TTC549 (cell line): Measurements from ENCODE around the gene DUOXA1.

Experiments used
- FAIRE-seq: peaks from 2 replicates; lab custom pipeline; 2012; peaks lifted over from hg19 to GRCh38; lab: Jason Lieb, UNC

DUOXA1 gene

DNA sequence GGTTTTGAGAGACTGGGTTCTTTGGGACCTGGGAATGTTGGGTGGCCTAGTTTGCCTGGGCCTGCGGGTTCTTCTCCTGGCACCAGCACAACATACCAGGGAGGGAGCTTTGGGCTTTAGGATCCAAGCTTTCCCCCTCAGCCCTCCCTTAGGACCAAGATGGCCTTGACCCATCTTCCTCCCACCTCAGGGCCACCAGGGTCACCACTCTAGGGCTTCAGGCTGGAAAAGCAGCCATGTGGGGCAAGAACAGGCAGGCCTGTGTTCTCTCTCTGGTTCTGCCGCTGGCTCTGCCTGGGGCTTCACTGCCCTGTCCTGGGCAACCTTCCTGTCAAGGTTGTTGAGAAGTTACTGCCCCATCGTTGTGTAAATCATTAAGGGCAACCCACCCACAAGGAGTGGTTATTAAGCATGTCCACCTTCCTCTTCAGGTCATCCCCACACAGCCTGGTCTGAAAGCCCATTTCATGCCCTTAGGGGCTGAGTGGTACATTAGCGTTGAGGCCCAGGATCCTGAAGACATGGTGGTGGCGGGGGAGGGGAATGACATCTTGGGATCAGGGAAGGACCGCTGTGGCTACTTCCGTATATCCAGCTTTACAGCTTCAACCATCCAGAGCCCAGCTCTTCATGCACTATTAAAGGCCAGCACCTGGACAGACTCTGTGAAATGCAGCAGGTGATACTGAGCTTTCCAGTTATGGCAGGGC is 767 bp upstream of the DUOXA1 start:
- no peak for FAIRE-seq

DNA sequence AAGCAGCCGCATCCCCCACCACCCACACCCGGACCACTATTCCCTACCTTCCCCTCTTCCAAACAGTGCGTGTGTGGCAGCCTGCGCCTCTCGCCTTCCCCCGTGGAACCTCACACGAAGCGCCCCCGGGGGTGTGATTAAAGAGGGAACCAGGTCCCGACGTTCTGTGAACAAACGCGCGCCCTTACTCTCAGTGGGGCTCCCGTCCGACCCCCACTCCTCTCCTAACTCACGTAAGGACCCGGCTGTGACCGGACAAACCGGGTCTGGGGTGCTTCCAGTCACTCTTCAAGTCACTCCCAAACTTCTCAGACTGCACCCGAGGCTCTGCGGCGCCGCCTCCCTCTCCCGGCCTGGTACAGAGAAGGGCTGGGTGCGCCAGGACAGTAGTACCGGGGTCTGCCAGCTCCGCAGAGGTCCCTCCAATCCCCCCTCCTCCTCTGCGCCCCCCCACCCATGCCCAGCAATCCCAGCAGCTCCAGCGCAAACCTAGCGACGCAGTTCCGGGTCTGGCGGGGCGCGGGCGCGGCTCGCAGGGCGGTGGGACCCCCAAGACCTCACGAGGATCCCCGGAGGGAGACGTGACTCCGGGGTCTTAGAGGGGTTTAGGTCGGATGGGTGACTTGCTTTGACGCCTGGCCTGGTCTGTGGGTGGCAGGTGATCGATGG is 574 bp downstream of the DUOXA1 start:
- no peak for FAIRE-seq

DNA sequence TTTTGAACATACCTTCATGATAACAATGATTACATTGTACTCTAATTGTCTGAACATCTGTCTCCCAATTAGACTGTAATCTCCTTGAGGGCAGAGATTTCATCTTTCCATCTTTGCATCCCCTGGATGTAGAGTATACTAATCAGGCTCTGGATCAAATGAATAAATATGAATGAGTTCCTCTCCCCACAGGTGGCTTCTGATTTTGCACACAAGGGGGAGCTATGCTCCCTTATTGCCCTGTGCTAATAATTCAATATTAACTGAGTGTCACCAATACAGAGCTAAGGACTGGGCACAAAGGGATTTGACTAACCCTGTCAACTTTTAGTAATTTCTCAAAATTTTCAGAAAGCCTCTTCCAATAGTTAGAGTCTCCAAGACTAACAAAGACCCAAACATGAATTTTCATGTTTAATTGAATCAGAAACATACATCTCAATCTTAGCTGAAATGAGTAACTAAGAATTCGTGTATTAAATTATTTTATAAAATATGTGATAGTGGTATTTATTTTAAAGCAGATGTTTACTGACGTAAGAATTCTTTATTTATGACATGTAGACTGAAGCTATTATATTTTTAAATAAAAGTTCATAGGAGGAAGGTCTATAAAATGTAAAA is 3.0 kb downstream of the DUOXA1 start:
- FAIRE-seq, result no peak

DNA sequence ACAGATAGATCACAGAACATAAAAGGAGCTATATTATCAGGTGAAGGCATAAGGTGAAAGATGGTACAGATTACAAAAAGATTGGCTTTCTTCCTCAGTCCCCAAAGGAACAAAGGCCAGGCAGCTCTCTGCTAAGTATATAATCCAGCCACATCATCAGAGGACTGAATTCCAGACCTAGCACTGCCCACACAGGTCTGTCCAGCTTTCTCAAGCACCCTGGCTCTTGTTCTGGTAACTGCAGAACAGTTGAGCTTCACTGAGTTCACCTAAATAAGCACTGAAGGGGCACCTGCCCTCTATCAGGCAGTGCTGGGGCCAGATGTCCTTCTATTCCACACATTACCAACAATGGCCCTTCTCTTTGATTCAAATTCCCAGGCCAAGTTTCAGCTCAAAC is 6.3 kb downstream of the DUOXA1 start:
- no peak for FAIRE-seq

DNA sequence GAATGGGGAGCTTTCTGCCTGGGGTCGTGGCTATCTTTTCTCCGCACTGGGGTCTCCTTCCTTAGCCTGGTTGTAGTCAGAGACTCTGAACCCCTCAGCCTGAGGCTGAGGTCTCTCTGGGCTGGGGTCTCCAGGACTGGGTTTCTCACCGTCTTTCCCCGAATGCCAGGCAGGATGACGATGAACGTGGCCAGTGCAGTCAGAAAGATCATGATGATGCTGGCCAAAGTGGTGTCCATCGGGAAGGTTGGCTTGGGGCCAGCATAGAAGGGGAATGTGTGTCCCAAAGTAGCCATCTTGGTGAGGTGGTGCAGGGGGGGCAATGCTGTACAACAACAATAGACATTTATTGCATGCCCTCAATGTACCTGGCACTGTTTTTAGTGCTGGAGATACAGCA is 7.0 kb downstream of the DUOXA1 start:
- FAIRE-seq, result no peak

DNA sequence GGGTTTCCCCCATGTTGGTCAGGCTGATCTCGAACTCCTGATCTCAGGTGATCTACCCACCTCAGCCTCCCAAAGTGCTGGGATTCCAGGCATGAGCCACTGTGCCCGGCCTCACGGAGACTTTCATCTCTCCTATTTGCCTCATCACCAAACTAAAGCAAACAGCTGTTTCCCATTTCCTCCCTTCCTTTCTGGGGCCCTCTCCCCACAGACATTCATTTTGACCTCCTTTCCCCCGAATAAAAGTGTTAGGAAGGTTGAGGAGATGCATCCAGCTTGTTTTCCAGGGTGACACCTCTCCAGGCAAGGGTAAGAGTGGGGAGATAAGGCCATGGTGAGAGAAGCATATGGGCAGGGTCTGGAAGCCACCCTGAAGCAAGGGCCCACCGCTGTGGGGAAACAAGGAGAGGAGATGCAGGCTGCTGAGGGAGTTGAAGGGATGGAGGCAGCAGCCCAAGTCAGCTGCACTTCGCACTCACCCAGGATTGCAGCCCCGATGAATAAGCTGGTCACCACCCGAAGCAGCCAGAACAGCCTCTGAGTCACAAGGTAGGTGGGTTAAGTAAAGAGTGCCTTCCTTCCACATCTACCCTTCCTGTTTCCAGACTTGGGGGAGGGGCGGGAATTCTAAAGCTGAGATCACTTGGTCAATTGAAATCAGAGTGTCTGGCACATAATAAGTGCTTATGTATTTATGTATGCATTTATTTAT is 7.8 kb downstream of the DUOXA1 start:
- FAIRE-seq, result no peak

DNA sequence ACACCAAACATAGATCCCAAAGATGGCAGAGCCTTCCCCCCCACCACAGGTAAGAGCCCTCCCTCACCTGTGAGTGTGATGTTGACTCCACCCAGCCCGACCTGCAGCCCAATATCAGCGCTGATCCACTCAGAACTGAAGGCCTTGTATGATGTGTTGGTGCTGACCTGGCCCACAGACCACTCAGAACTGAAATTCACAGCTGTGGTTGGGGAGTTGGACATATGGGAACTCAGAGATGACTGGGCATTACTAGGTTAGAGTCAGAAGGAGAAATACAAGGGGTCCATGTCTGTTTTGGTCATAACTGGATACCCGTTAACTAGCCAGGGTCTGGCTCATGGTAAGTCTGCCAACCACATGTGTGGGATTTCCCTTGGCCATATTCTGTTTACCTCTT is 8.7 kb downstream of the DUOXA1 start:
- no peak for FAIRE-seq

DNA sequence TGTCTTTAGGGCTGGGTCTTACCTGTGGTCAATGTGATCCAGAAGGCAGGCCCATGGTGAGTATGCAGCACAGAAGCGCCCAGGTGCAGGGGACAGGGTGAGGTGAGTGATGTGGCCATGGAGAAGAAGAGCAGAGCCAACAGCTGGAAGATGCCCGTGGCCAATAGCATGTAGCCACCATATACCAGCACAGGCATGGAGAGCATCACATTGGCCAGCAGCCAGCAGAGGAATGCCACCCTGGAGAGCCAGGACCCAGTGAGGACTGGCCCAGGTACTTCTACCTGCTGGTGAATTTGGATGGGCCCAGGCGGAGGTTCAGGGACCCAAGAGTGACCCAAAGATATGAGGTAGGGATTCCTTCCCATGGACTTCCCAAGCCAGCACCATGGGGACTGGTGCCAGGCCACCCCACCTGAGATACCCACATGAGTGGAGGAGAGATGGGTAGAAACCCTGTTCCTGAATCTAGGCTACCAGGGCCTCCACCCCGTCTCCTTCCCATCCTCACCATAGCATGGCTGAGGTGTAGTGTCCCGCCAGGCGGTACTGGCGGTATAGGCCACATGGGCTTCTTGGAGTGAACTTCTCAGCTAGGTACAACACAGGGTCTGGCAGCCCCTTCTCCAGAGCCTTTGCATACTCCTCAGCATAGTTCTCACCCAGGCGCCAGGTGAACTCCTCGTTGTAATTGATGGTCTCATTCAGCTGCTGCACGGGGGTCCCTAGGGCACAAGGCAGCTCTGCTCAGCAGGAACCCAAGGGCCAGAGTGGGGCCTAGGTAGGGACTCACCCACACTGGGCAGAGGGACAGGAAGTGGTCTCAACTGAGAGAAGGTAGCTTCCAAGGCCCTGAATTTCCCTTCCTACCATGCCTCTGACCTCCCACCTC is 9.4 kb downstream of the DUOXA1 start:
- no peak for FAIRE-seq

DNA sequence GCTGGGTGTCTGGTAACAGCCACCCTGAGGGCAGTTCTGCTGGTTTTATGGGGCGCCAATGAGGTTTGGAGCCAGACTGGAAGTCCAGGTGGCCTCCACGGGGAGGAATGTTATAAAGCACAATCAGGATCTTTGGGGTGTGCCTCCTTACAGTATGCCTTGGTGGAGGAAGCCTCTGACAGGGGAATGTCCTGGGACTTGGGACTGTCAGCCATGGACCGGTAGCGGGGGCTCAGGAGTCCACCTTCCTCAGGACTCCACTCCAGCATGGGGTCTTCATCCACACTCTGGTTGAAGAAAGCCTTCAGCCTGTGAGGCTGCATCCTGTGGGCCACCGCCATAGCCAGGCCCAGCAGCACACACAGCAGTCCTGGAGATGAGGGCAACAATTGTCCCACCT is 10.7 kb downstream of the DUOXA1 start:
- FAIRE-seq, result no peak

DNA sequence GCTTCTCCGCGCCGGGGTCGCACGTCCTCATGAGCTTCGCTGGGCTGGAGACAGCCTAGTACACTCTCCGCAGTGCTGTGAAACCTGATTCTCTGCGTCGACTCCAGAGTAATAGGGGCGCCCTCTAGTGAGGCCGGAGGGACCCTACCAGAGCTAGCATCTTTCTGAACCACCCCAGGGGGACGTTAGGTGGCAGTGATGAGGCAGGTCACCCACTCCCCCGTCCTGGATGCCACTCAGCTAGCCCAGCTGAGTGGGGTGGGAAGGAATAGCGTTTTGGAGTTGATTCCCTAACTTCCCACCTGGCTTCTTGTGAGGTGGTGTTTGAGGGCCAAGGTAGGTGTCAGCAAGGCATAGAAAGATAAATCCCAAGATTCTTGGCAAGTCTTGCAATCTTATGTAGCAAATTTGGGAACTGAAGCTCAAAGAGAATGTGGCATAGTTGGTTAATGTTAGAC is 11.5 kb downstream of the DUOXA1 start:
- peak; percentile 89 for FAIRE-seq

DNA sequence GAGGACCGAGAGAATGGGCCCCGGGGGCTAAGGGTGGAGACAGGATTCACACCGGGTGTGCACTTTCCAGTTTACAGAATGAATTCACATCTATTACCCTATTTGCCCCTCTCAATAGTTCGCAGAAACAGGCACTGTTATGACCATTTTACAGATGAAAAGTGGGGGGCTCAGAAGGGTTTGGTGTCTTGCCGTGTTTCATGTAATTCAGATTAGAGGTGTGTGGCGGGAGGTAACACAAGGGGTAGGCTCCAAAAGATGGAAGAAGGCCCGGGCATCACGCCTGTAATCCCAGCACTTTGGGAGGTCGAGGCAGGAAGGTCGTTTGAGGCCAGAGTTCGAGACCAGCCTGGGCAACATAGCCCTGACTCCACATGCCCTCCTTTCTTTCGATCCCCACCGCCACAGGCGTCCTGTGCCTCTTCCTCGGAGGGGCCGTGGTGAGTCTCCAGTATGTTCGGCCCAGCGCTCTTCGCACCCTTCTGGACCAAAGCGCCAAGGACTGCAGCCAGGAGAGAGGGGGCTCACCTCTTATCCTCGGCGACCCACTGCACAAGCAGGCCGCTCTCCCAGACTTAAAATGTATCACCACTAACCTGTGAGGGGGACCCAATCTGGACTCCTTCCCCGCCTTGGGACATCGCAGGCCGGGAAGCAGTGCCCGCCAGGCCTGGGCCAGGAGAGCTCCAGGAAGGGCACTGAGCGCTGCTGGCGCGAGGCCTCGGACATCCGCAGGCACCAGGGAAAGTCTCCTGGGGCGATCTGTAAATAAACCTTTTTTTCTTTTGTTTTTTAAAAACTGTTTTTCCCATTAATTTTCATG is 12.2 kb downstream of the DUOXA1 start:
- FAIRE-seq, result no peak

DNA sequence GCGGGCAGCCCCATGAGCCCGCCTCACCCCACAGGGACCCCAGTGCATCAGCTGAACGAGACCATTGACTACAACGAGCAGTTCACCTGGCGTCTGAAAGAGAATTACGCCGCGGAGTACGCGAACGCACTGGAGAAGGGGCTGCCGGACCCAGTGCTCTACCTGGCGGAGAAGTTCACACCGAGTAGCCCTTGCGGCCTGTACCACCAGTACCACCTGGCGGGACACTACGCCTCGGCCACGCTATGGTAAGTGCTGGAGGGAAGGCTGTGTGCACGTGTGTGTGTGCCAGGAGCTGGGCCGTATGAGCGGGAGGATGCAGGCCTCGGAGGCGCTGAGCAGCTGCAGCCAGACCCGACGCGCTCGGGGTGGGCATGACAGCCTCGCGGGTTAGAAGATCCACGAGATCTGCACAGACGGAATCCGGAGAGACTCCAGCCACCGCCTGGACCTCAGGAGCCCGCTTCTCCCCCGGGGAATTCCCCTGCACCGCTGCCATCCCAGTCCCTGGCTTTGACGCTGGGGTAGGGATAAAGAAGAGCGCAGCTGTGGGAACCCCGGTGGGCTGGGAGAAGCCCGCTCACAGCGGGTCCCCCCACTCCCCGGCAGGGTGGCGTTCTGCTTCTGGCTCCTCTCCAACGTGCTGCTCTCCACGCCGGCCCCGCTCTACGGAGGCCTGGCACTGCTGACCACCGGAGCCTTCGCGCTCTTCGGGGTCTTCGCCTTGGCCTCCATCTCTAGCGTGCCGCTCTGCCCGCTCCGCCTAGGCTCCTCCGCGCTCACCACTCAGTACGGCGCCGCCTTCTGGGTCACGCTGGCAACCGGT is 13.0 kb downstream of the DUOXA1 start:
- FAIRE-seq, result no peak

DNA sequence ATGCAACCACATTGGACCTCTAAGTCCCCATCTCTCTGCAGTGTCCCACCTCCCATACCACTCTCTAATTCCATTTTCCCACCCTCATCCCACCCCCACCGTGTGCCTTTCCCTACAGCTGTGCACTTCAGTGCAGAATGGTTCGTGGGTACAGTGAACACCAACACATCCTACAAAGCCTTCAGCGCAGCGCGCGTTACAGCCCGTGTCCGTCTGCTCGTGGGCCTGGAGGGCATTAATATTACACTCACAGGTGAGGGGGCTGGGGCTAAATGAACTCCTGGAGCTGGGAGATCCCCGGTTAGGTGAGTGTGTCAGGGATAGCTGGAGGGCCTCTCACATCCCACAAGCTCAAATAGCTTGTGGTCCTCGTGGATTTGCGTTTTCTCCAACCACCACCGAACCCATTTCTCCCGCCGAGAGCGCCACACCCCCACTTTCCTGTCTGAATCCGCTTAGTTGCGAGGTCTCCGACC is 13.6 kb downstream of the DUOXA1 start:
- FAIRE-seq, result no peak

DNA sequence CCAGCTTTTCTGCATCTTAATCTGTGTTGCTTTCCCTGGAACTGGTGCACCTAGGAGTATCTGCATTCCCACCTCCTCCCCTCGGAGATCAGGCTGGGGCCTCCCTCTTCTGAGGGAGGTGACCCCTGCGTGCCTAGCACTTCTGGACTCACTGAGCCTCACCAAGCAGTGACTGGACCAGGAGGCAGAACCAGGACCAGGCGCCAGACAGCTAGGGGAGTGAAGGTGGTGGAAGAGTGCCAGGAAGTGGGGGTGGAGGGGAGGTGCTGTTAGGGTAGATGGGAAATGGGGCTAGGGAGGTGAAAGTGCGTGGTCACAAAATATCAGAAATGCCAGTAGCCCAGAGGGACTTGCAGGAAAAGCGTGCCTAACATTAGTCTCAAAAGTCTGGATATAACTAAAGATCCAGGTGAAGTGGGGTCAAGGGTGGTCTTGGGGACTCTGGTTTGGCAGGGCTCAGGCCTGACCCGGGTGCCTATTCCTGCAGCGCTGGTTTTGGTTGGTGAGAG is 14.3 kb downstream of the DUOXA1 start:
- no peak for FAIRE-seq

DNA sequence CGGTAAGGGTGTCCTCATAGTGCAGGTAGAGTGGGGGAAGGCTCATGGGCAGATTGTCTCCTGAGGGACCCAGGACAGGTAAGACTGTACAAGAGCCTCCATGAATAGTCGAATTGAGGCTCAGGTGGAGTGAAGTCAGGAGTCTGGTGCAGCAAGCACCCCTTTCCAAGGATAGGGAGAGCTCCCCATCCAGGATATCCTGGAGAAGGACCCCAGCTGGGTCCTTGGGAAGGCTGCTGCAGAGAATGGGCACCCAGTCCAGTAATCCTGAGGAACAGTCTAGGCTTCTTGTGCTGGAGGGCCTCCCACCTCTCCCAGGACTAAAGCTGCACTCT is 15.0 kb downstream of the DUOXA1 start:
- FAIRE-seq, result no peak

DNA sequence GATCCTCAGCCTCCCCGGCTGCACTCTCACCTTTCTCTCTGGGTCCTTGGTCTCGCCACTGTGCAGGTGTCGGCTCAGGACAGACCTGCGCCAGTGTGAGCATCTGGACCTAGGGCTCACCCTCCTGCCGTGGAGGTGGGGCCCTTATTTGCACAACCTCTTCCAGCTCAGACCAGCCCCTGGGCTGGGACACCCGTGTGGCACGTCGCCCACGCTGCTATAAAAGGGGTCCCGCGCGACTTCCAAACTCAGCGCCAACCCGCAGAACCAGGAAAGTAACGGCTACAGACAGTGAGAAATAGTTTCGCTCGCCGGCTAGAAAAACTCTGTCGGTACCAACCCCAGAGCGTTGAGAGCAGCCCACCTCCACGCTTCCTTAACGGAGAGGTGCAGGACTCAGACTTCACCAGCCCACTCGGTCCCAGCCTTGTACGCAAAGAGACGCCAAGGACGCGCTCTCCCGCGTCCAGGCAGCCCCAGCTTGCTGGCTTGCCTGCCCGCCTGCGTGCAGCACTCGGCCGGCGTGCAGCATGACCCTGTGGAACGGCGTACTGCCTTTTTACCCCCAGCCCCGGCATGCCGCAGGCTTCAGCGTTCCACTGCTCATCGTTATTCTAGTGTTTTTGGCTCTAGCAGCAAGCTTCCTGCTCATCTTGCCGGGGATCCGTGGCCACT is 15.5 kb downstream of the DUOXA1 start, which contains the start of the genes DUOX2 and DUOXA2:
TSS of gene DUOX2 (minus strand) at position 97 of the 675 bp plus-strand sequence. CDS start 761 bp downstream, outside the sequence.
TSS of gene DUOXA2 (plus strand) at position 251 of the 675 bp plus-strand sequence. CDS start at position 531, 280 bp downstream.
- no peak for FAIRE-seq

DNA sequence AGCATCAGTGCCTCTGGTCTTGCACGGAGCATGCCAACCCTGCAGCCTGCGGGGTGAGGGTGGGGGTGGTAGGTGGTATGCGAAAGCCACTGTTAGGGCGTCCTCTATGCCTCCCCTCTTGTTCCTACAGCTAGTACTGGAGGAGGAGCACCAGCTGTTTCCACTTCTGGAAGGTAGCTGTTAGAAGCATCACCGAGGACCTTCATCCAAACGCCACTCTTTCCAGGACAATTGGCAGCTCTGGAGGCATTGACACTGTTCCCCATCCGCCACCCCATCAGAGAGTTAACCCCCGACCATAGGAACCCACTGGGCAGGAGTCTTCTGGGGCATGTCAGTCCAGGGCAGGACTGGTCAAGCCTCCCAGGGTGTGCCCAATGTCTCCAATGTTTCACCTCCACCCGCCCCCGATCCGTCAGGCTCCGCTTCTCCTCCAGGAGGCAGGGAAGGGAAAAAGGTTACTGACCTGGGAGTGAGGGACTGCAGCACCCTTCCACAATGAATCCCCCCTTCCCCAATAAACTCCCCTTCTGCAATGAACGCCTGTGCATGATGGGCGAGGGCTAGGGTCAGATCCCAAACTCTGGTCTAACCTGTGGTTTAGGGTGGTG is 16.2 kb downstream of the DUOXA1 start:
- FAIRE-seq, result no peak

DNA sequence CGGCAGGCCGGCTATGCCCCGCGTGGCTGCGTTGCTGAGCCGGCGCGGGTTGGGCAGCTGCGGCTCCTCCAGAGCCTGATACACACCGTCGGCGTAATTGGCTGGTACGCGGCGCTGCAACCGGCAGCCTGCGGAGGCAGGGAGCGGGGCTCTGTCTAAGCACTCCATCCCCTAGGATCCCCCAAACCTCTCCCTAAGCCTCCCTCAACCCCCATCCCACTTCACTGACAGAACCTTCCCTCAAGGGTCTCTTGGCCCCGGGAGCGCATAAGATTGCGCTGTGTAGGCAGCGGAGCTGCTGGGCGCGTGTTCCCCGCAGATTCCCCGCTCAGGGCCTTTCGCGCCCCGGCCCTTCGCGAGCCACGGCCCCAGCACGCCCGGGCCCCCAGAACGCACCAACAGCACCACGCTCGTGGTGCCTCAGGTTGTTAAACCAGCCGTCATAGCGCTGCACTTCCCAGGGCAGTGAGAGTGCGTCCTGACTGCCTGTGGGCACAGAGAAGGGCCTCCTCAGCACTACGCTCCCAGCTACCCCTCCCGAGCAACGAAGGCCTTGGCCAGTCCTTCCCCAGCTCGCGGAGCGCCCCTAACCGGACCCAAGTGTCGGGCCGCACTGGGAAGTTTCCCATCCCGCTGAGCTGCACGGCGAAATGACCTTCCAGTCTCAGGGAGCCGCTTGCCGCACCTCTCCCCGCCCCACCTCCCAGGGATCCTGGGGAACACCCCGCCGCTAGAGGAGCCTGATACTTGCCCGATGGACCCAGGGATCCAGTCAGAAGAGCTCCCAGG is 16.9 kb downstream of the DUOXA1 start:
- no peak for FAIRE-seq
